COLO668 (cell line): ENCODE data around the gene PNKD.
"Not testable (repeated sequence)": the region's sequence is repeated elsewhere in the genome, so short reads cannot be mapped to it uniquely, and the experiment has no call there.

Source experiments
- DNase-seq: peaks from one replicate; lab custom pipeline; 2025; ENCODE audit not compliant: unreplicated experiment; lab: John Stamatoyannopoulos, UW

The PNKD gene

GRCh38 chr2:218291318-218292047 is 21.2 kb downstream of the PNKD start:
- DNase-seq = no peak

- DNase-seq = peak; percentile 72
Measured at GRCh38 chr2:218292048-218293014, 22.0 kb downstream of the PNKD start, which contains the start of gene TMBIM1. TSS of gene TMBIM1 (minus strand) at chr2:218292503. CDS start at chr2:218282141, 10,362 bp downstream.

GRCh38 chr2:218293715-218294429 is 23.6 kb downstream of the PNKD start:
- DNase-seq = no peak

GRCh38 chr2:218294430-218295022 is 24.2 kb downstream of the PNKD start:
- no peak for DNase-seq

GRCh38 chr2:218295029-218295428 is 24.7 kb downstream of the PNKD start:
- no peak for DNase-seq

- DNase-seq = no peak
Measured at GRCh38 chr2:218296200-218296599, 25.9 kb downstream of the PNKD start.

- no peak for DNase-seq
Measured at GRCh38 chr2:218296847-218297246, 26.5 kb downstream of the PNKD start.

- DNase-seq = no peak
Measured at GRCh38 chr2:218298314-218298875, 28.1 kb downstream of the PNKD start.

GRCh38 chr2:218300141-218300540 is 29.8 kb downstream of the PNKD start:
- DNase-seq = no peak

GRCh38 chr2:218301176-218301819 is 31.0 kb downstream of the PNKD start:
- peak; percentile 82 for DNase-seq

- no peak for DNase-seq
Measured at GRCh38 chr2:218305383-218305782, 35.1 kb downstream of the PNKD start.

- no peak for DNase-seq
Measured at GRCh38 chr2:218306184-218306920, 36.0 kb downstream of the PNKD start.

- DNase-seq = no peak
Measured at GRCh38 chr2:218307415-218308090, 37.2 kb downstream of the PNKD start.

- no peak for DNase-seq
Measured at GRCh38 chr2:218310853-218311540, 40.7 kb downstream of the PNKD start.

GRCh38 chr2:218311541-218312266 is 41.4 kb downstream of the PNKD start:
- not testable (repeated sequence) for DNase-seq

GRCh38 chr2:218312267-218312756 is 42.0 kb downstream of the PNKD start:
- DNase-seq = no peak

GRCh38 chr2:218313356-218313755 is 43.0 kb downstream of the PNKD start:
- no peak for DNase-seq
